Inferior parietal cortex (tissue), 1 donor: ENCODE measurements around the gene RAD51B.
"Not testable (repeated sequence)": the region's sequence is repeated elsewhere in the genome, so short reads cannot be mapped to it uniquely, and the experiment has no call there.

Experiments
- DNase-seq: peaks from one replicate; pipeline ENCODE4 v3.0.0-alpha.2; 2016; ENCODE audit errors: extremely low spot score

Gene RAD51B

GRCh38 chr14:68208626-68209317 lies 389.2 kb downstream of the RAD51B start:
- DNase-seq: no peak

GRCh38 chr14:68210729-68211299 lies 391.2 kb downstream of the RAD51B start:
- DNase-seq: peak; percentile 8

GRCh38 chr14:68211421-68211820 lies 391.8 kb downstream of the RAD51B start:
- no peak for DNase-seq

- DNase-seq: no peak
Observed at GRCh38 chr14:68211886-68212285, 392.3 kb downstream of the RAD51B start.

- DNase-seq: no peak
Observed at GRCh38 chr14:68212361-68212760, 392.8 kb downstream of the RAD51B start.

GRCh38 chr14:68214431-68214830 lies 394.9 kb downstream of the RAD51B start:
- DNase-seq: no peak

- DNase-seq: no peak
Observed at GRCh38 chr14:68215629-68216028, 396.1 kb downstream of the RAD51B start.

- DNase-seq: no peak
Observed at GRCh38 chr14:68216079-68216478, 396.5 kb downstream of the RAD51B start.

GRCh38 chr14:68216957-68217356 lies 397.4 kb downstream of the RAD51B start:
- DNase-seq: no peak

- DNase-seq: no peak
Observed at GRCh38 chr14:68217791-68218340, 398.3 kb downstream of the RAD51B start.

GRCh38 chr14:68219407-68219806 lies 399.8 kb downstream of the RAD51B start:
- no peak for DNase-seq

GRCh38 chr14:68221046-68221445 lies 401.5 kb downstream of the RAD51B start:
- DNase-seq: not testable (repeated sequence)

GRCh38 chr14:68222154-68222553 lies 402.6 kb downstream of the RAD51B start:
- no peak for DNase-seq

- DNase-seq: no peak
Observed at GRCh38 chr14:68222726-68223125, 403.1 kb downstream of the RAD51B start.

GRCh38 chr14:68223631-68224030 lies 404.1 kb downstream of the RAD51B start:
- no peak for DNase-seq

- DNase-seq: no peak
Observed at GRCh38 chr14:68225321-68225720, 405.7 kb downstream of the RAD51B start.

GRCh38 chr14:68226523-68226922 lies 406.9 kb downstream of the RAD51B start:
- DNase-seq: no peak

GRCh38 chr14:68228656-68229055 lies 409.1 kb downstream of the RAD51B start:
- DNase-seq: no peak

GRCh38 chr14:68229423-68230100 lies 410.0 kb downstream of the RAD51B start:
- DNase-seq: no peak

- DNase-seq: no peak
Observed at GRCh38 chr14:68230202-68230949, 410.8 kb downstream of the RAD51B start.

- no peak for DNase-seq
Observed at GRCh38 chr14:68230950-68231717, 411.6 kb downstream of the RAD51B start.
